H9 (cell line): ENCODE measurements around the gene FUCA1. TPM values are rescaled to one million over a fixed set of nuclear protein-coding genes. Genes with fewer than 3 reads are reported as not detected.

Source experiments
- DNase-seq: peaks from one replicate; pipeline ENCODE4 v3.0.0-alpha.2; 2017
- H2AFZ ChIP-seq: one replicate; pipeline ENCODE4 v1.6.1; 2013; ENCODE audit warnings: mild to moderate bottlenecking, low read length, control low read depth, moderate library complexity
- H2AK5ac ChIP-seq: 2 replicates; pipeline ENCODE4 v1.6.1; 2013; ENCODE audit warnings: low read length, control low read depth, mixed read lengths; ENCODE audit not compliant: insufficient read length
- H2BK120ac ChIP-seq: one replicate; pipeline ENCODE4 v1.6.1; 2013; ENCODE audit warnings: low read depth, mild to moderate bottlenecking, low read length, control low read depth, inconsistent platforms; ENCODE audit not compliant: poor library complexity, severe bottlenecking
- H2BK12ac ChIP-seq: 2 replicates; pipeline ENCODE4 v1.6.1; 2013; ENCODE audit warnings: low read length, control low read depth, mixed read lengths, low read depth; ENCODE audit not compliant: insufficient read length
- H2BK15ac ChIP-seq: 2 replicates; pipeline ENCODE4 v1.6.1; 2013; ENCODE audit warnings: low read depth, low read length, control low read depth
- H2BK20ac ChIP-seq: one replicate; pipeline ENCODE4 v1.6.1; 2013; ENCODE audit warnings: low read depth, mild to moderate bottlenecking, low read length, control low read depth, inconsistent platforms; ENCODE audit not compliant: poor library complexity, severe bottlenecking
- H2BK5ac ChIP-seq: 2 replicates; pipeline ENCODE4 v1.6.1; 2013; ENCODE audit warnings: low read length, control low read depth, mixed read lengths; ENCODE audit not compliant: insufficient read length
- H3K14ac ChIP-seq: 2 replicates; pipeline ENCODE4 v1.6.1; 2013; ENCODE audit warnings: low read length, control low read depth; ENCODE audit not compliant: insufficient read depth
- H3K18ac ChIP-seq: 2 replicates; pipeline ENCODE4 v1.6.1; 2013; ENCODE audit warnings: low read depth, mild to moderate bottlenecking, mixed read lengths, low read length, control low read depth; ENCODE audit not compliant: insufficient read length
- H3K23ac ChIP-seq: 2 replicates; pipeline ENCODE4 v1.6.1; 2013; ENCODE audit warnings: low read length, control low read depth, mixed read lengths, low read depth; ENCODE audit not compliant: insufficient read length
- H3K23me2 ChIP-seq: 2 replicates; pipeline ENCODE4 v1.6.1; 2013; ENCODE audit warnings: low read depth, mild to moderate bottlenecking, mixed read lengths, low read length, control low read depth; ENCODE audit not compliant: insufficient read length, poor library complexity, severe bottlenecking
- H3K27ac ChIP-seq: 2 replicates; pipeline ENCODE4 v1.5.1; 2013; ENCODE audit warnings: low read length, control low read depth, mixed read lengths, low read depth; ENCODE audit not compliant: insufficient read length
- H3K27me3 ChIP-seq: 2 replicates; pipeline ENCODE4 v1.6.1; 2013; ENCODE audit warnings: low read length, control low read depth, inconsistent platforms; ENCODE audit not compliant: insufficient read depth
- H3K4ac ChIP-seq: 2 replicates; pipeline ENCODE4 v1.6.1; 2013; ENCODE audit warnings: low read depth, mild to moderate bottlenecking, control low read depth, inconsistent platforms, low read length, moderate library complexity
- H3K4me1 ChIP-seq: 2 replicates; pipeline ENCODE4 v1.6.1; 2013; ENCODE audit warnings: low read length, control low read depth, inconsistent platforms; ENCODE audit not compliant: insufficient read depth
- H3K4me2 ChIP-seq: 2 replicates; pipeline ENCODE4 v1.6.1; 2013; ENCODE audit warnings: low read length, control low read depth, mixed read lengths; ENCODE audit not compliant: insufficient read length, insufficient read depth
- H3K56ac ChIP-seq: 2 replicates; pipeline ENCODE4 v1.6.1; 2013; ENCODE audit warnings: low read depth, mild to moderate bottlenecking, mixed read lengths, low read length, control low read depth; ENCODE audit not compliant: insufficient read length
- H3K79me1 ChIP-seq: 2 replicates; pipeline ENCODE4 v1.6.1; 2013; ENCODE audit warnings: low read depth, mild to moderate bottlenecking, moderate library complexity, low read length, control low read depth, inconsistent platforms; ENCODE audit not compliant: insufficient read depth, poor library complexity, severe bottlenecking
- H3K79me2 ChIP-seq: 2 replicates; pipeline ENCODE4 v1.6.1; 2013; ENCODE audit warnings: low read length, control low read depth, inconsistent platforms; ENCODE audit not compliant: insufficient read depth
- H3K9ac ChIP-seq: 2 replicates; pipeline ENCODE4 v1.6.1; 2013; ENCODE audit warnings: low read length, control low read depth, mixed read lengths; ENCODE audit not compliant: insufficient read length; ENCODE audit errors: extremely low read depth
- H3K9me3 ChIP-seq: one replicate; pipeline ENCODE4 v1.6.1; 2013; ENCODE audit warnings: low read depth, low read length, inconsistent platforms; ENCODE audit not compliant: control insufficient read depth
- H3T11ph ChIP-seq: one replicate; pipeline ENCODE4 v1.6.1; 2013; ENCODE audit warnings: mild to moderate bottlenecking, low read length, control low read depth, inconsistent platforms
- H4K20me1 ChIP-seq: one replicate; pipeline ENCODE4 v1.6.1; 2013; ENCODE audit not compliant: control insufficient read depth, insufficient read length, insufficient read depth
- H4K5ac ChIP-seq: 2 replicates; pipeline ENCODE4 v1.6.1; 2013; ENCODE audit warnings: low read depth, mild to moderate bottlenecking, mixed read lengths, low read length, control low read depth; ENCODE audit not compliant: insufficient read length
- H4K8ac ChIP-seq: replicated peaks from 2 replicates; pipeline ENCODE4 v1.6.1; 2013; ENCODE audit warnings: low read length, control low read depth, mixed read lengths, low read depth; ENCODE audit not compliant: insufficient read length
- H4K91ac ChIP-seq: 2 replicates; pipeline ENCODE4 v1.6.1; 2013; ENCODE audit warnings: low read depth, mild to moderate bottlenecking, moderate library complexity, mixed read lengths, low read length, control low read depth; ENCODE audit not compliant: insufficient read length
- H3K27ac Mint-ChIP-seq, 3 experiments: 2 replicates in 2 of 3; 3 replicates in 1 of 3; pipeline ENCODE4 v1.8.0; 2020 to 2021; ENCODE audit warnings: mixed read lengths in 3 of 3, mild to moderate bottlenecking in 1 of 3, moderate library complexity in 1 of 3
- H3K27me3 Mint-ChIP-seq: 2 replicates; pipeline ENCODE4 v1.8.0; 2021; ENCODE audit warnings: low read depth, mild to moderate bottlenecking, moderate library complexity, mixed read lengths
- H3K36me3 Mint-ChIP-seq, 3 experiments: 2 replicates in 2 of 3; 3 replicates in 1 of 3; pipeline ENCODE4 v1.8.0; 2020 to 2021; ENCODE audit warnings: low read depth in 3 of 3, mixed read lengths in 3 of 3; ENCODE audit not compliant: insufficient read depth in 1 of 3
- H3K4me1 Mint-ChIP-seq, 2 experiments: 2 replicates each; pipeline ENCODE4 v1.8.0; 2020; ENCODE audit warnings: mixed read lengths in 2 of 2
- H3K4me3 Mint-ChIP-seq, 2 experiments: 2 replicates in 1 of 2; 3 replicates in 1 of 2; pipeline ENCODE4 v1.8.0; 2020 to 2021; ENCODE audit warnings: mild to moderate bottlenecking in 2 of 2, mixed read lengths in 2 of 2, moderate library complexity in 1 of 2
- H3K9me3 Mint-ChIP-seq, 2 experiments: 2 replicates in 1 of 2; 3 replicates in 1 of 2; pipeline ENCODE4 v1.8.0; 2020; ENCODE audit warnings: mild to moderate bottlenecking in 2 of 2, mixed read lengths in 2 of 2, moderate library complexity in 1 of 2
- WGBS: extraction: QIAGEN DNeasy Blood & Tissue Kit; methylation state at CpG from one replicate; pipeline ENCODE4 v1.1.7; 2013; ENCODE audit warnings: missing lambda C conversion rate, low lambda C conversion rate, mixed read lengths; ENCODE audit not compliant: insufficient read length; ENCODE audit errors: extremely low coverage; 5-methylcytosine and 5-hydroxymethylcytosine counted together
- total RNA-seq: library from RNA; stranded (reverse); gene quantifications from 2 replicates; pipeline ENCODE4 v1.2.1, GENCODE V29; 2021
- TF ChIP-seq, protein P1 (sequence below): fragments of 200-600 bp; sonication (generic); conservative IDR thresholded peaks from 3 replicates; pipeline ENCODE4 v1.8.0; 2021; ENCODE audit warnings: antibody characterized with exemption, mild to moderate bottlenecking

FUCA1 gene
- total RNA-seq, 1 experiment from 2014 or later: 9.1 TPM

DNA sequence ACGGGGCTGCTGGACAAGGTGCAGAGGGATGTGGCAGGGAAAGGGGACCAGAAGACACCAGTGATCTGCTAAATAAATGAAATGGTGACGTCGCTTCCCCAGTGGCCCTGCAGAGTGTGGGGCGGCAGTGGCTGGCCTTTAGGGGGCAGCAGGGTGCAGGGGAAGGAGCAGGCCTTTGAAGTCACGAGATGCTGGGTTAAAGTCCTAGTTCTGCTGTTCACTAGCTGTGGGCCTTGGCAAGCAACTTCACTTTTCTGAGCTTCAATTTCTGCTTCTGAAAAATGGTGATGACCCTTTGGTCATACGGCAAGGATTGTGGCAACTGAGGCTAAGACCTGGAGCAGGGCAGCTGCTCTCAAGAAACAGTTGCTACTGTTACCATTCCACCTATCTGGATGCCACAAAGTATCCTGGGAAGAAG lies 58.3 kb downstream of the FUCA1 start:
- no peaks in the 10 kb centered on the region for H3K9me3 Mint-ChIP-seq
- H3K4me3 Mint-ChIP-seq: no peak overlapping the region
- Histone ChIP-seq H2BK15ac (no peak overlapping the region), H4K8ac (no peak overlapping the region), H3K4me2 (no peak overlapping the region), H4K5ac (no peak overlapping the region), H2BK5ac (no peak overlapping the region), H3K79me1 (no peaks in the 10 kb centered on the region), H3K23ac (no peak overlapping the region), H3K56ac (no peak overlapping the region), H4K91ac (no peak overlapping the region), H3K23me2 (no peaks in the 10 kb centered on the region), H3K27ac (no peak overlapping the region), H3K79me2 (no peaks in the 10 kb centered on the region), H4K20me1 (no peaks in the 10 kb centered on the region), H3K4ac (no peak overlapping the region), H2AK5ac (no peak overlapping the region), H2BK120ac (no peak overlapping the region), H3K9me3 (no peaks in the 10 kb centered on the region), H3T11ph (no peak overlapping the region), H3K9ac (no peak overlapping the region), H2BK12ac (no peak overlapping the region), H3K4me1 (no peaks in the 10 kb centered on the region), H3K27me3 (no peaks in the 10 kb centered on the region), H2AFZ (no peak overlapping the region), H2BK20ac (no peak overlapping the region), H3K18ac (no peak overlapping the region), H3K14ac (no peak overlapping the region)
- no peak overlapping the region for H3K27ac Mint-ChIP-seq
- peaks cover 3% of the 10 kb centered on the region for H3K27me3 Mint-ChIP-seq
- H3K4me1 Mint-ChIP-seq: peaks cover 9 to 10% of the 10 kb centered on the region in 2 experiments
- no CpG with 5 or more reads among the region's 6 CpGs for WGBS
- H3K36me3 Mint-ChIP-seq: peaks cover 0 to 15% (median 12%) of the 10 kb centered on the region in 3 experiments; a peak in 4 of 7 replicates
- TF ChIP-seq, protein P1, sequence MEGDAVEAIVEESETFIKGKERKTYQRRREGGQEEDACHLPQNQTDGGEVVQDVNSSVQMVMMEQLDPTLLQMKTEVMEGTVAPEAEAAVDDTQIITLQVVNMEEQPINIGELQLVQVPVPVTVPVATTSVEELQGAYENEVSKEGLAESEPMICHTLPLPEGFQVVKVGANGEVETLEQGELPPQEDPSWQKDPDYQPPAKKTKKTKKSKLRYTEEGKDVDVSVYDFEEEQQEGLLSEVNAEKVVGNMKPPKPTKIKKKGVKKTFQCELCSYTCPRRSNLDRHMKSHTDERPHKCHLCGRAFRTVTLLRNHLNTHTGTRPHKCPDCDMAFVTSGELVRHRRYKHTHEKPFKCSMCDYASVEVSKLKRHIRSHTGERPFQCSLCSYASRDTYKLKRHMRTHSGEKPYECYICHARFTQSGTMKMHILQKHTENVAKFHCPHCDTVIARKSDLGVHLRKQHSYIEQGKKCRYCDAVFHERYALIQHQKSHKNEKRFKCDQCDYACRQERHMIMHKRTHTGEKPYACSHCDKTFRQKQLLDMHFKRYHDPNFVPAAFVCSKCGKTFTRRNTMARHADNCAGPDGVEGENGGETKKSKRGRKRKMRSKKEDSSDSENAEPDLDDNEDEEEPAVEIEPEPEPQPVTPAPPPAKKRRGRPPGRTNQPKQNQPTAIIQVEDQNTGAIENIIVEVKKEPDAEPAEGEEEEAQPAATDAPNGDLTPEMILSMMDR: peak; percentile 92
- peak; percentile 82 for DNase-seq
